Stimulated activated CD4-positive, alpha-beta T cell treated with anti-CD3 and anti-CD28 coated beads, Interleukin-1b, Interleukin-23, amount 100 ng/mL, for 48 hours (primary cell): ENCODE data around the gene AFF2.

Experiments
- DNase-seq: peaks from one replicate; pipeline ENCODE4 v3.0.0-alpha.2; 2020

AFF2 gene

DNA sequence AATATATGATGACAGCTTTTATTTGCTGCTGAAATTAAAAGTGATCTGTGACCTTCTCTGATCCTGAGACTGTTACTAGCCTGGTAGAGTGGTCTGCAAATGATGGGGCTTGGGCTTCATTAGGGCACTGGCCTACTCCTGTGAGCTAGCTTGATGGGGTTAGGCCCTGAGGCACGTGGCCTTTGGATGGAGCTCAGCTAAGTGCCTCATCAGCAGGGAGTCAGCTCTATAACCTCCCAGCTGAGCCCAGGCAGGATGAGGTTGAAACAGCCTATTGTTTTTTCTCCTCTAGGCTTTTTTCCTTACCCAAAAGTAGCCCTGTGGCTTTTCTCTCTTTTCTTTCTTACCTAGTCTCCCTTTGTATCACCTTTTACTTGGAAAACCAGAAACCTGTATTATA, 92.2 kb downstream of the AFF2 start:
- DNase-seq = no peak

DNA sequence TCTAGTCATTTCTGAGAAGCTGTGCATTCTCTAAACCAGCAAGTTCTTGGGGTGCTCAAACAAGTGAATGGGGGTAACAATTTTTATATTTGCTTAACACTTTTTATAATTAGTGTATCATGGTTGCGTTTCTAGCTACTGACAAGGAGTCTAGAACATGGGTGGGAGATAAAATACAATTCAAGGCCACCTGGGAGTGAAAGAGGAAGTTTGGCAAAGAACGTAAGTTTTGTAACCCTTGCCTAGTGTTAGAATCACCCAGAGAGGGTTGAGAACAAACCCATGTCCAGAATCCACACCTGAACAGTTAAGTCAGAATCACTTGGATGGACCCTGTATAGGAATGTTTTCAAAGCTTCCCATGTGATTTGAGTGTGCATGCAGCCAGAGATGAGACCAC, 92.7 kb downstream of the AFF2 start:
- no peak for DNase-seq

DNA sequence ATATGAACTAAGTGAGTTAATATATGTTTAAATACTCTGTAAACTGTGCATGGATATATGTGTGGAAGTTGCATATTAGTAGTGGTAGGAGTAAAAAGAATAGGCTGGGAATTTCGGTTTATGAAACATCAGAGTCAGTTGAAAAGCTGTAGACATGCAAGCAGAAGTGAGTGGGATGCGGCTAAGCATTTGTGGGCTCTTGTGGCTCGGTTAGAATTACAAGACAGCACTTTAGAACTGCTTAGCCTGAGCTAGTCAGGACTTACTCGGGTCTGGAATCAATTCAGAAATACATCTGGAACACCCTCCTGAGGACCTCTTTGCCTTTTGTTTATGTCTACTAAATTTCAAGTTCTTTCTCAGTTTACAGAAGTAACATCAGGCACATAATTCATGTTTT, 93.6 kb downstream of the AFF2 start:
- no peak for DNase-seq

DNA sequence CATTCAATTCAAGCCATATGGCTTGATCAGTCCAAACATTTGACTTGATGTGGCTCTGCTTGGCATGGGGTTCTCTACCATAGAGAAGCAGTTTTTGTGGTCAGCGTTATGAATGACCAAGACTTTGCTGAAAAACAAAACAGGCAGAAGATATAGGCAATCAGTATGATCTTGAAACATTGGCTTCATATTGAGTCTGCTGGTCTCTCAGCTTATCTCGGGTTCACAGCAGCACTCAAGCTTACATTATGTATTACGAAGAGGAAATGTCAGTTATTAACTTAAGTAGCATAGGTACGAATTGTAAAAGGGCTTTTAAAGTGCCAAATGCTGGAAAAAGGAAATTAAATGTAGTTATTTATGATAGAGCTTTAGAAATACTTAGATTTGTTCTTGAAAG, 99.0 kb downstream of the AFF2 start:
- DNase-seq = no peak

DNA sequence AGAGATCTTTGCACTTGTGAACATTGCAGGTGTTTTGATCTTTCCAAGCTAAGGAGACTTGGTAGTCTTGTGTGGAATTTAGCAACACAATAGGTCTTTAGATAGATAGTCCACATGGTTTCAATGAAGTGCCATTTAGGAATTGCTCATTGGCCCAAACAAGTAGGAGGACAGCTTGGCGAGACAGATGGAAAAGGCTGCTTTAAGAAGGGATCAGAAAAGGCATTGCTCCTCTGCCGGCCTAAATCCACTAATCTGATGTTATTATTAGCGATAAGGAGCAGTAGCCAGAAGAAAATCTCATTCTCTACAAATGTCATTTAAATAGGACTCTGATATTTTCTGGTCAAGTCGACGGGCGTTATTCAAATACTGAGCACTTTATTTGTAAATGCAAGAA, 99.7 kb downstream of the AFF2 start:
- DNase-seq = no peak

DNA sequence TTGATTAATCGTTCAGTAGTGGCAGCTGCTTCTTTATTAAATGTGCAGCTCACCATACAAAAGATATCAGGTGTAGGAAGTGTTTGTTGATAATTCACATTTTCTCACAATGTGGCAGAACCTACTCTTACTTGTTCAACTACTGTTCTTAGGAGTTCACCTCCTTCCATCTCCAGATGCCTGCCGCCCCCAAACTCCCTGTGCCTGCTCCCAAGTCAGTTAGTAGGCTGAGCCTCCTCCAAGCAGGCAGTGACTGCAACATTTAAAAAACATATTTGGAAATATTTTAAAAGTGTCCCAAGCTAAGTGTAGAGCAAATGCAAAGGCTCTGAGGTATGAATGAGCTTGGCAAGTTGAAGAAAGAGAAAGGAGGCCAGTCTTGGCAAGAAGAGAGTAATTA, 100.2 kb downstream of the AFF2 start:
- DNase-seq = no peak

DNA sequence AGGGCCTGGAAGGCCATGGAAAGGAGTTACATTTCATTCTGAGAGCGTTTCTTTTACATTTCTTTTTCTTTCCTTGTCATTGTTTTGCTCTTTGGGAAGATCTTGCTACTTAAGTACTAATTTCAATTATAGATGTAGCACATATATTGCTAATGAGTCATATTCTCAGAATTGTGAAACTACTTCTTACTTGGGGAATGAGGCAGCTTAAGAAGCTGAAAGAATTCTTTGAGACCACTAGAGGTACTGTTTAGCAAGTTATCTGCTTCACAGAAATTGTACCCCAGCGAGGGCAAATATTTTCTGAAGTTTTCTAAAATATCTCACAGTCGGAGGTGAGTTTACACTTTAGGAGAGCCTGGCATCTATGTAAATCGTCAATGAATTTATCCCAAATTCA, 100.6 kb downstream of the AFF2 start:
- no peak for DNase-seq

DNA sequence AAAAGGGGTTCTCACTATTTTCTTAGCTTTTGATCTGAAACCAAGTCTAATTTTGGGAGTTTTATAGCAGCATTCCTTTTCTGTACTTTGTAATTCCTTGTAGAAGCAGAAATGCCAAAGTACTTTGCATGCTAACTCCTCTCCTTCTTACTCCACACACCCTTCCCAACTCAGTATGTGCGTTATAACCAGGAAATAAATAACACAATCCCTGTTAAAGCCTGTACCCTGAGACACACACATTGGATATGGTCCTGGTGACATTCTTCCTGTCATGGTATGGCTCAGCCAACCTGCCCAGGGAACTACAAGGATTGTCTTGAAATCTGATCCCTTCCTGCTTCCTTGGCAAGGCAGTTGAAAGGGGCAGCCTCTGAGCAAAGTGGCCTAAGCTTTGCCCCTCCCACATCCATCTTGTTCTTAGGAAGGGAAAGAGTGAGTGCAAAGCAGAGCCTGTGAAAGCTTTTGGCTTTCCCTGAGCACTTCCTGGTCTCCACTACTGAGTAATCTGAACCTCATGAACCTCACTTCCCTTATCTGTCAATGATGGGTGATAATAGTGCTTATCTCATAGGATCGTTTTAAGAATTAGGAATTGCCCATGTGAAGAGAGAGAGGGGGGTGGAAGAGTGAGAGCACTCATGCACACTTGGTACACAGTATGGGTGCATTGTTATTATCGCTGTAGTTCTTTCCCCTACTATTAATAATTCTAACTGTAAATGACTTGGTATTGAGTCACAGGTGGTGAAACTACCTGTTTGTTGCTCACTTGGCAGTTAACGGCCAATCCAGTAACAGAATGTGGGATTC, 109.3 kb downstream of the AFF2 start:
- peak; percentile 1 for DNase-seq

DNA sequence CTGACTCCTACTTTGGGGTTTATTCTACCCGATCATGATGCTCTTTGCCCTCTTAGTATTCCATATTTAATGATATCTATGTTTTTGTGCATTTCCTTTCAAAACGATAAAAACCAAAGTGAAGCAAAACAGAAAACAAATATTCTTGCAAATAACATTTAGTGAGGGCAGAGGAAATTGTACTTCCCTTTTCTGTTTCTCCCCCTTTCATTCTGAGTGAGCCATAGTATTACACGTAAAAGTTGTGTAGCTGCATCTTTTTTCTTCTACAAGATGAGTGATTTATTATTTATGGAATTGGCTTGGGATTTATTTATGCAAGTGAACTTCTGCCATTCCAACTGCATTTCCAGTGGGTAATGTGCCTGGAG, 109.9 kb downstream of the AFF2 start:
- DNase-seq = no peak

DNA sequence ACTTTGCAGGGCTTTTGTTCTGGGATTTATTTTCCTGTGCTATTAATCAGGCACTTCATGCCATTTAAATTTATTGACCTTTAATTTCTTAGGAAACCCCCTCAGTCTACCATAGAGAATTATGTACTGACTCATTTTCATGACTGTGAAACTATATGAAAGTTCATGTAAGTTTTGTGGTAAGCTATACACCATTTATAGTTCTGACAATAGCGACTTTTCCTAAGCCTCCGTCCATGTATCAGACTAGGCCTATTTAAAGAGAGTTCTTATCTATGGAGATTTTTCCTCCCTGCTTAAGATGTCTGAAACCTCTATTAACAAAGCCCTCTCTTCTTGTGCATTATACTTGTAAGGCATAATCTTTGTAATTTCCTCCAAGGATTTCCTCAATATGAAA, 111.6 kb downstream of the AFF2 start:
- DNase-seq = no peak

DNA sequence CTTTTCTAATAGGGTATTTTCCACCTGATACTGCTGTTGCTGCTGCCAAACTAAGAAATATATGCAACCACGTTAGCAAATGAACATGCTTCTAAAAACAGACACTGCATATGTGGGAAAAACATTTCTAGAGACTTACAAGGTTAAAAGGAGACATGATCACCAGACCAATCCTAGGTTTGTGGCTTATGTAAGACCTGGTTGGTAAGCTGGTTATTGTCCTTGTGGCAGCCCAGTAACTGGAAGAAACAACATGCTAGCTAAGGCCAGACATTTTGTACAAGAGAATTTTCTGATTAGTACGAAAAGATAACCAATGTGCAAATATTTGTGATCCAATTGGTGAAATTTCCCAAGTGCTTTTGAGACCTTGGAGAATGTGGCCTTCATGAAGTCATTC, 112.0 kb downstream of the AFF2 start:
- no peak for DNase-seq

DNA sequence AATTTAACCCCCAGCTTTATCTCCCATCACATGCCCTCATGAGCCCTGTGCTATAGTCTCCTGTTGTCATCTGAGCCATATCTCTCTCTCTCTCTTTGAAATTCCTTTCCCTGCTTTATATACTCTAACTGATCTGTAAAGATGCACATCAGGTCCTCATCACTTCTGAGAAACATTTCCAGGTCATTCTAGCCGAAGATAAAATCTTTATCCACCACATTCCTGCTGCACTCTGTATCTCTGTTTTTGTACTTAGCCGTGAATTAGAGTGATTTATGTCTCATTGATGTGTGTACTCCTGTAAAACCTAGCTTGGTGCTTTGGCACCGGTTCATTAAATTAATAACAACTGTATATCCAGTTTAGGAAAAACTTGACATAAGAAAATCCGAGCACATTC, 113.2 kb downstream of the AFF2 start:
- DNase-seq = no peak

DNA sequence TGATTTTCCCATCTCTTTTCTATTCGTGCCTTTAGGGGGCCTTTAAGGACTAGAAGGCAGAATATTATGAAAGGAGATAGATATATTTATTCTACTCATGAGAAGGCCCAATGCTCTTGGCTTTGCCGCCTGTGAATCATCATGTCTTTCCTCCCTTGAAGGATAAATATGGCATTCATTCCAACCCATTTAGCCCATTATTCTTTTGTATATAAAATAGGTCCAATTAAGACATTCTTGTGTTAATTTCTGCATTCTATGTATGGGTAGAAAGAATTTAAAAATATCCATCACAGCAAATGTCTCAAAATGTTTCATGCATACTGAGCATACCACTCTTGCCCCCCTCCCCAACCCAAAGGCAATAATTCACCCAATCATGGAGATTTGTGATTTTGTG, 115.1 kb downstream of the AFF2 start:
- no peak for DNase-seq

DNA sequence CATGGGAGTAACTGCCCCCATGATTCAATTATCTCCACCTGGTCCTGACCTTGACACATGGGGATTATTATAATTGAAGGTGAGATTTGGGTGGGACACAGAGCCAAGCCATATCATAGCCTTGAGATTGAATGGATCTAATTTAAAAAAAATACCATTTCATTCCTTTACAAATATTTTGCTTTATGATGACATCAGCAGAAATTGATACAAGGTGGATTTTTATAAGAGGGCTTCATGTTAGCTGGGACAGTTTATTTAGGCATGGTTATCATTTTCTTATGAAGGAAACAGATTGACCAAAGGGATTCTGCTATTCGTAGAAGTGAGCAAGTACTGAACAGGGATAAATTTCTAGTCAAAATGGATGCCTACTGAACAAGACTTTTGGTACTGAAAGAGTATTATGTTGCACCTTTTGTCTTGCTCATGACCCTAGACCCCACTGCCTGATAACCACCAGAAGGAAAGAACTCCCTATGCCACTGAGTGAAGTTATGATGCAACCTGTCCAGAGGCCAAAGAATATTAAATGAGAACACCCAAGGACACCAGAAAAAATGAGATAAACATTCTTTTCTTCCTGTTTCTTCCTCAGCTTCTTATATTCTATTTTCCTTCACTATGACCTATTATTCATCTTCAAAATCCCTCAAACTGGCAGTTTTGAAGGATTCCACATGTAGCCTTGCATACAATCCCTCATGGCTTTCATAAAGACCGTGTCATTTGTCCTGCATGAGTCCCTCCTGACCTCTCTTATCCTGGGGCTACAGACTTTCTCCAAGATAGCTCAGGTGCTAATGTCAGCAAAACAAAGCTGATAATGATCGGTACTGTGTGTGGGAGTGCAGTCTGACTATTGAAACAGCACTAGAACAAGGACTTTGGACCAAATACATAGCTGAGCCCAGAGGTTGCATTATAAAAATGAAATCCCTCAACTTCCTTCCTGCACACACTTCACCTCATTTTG, 118.3 kb downstream of the AFF2 start:
- DNase-seq = no peak

DNA sequence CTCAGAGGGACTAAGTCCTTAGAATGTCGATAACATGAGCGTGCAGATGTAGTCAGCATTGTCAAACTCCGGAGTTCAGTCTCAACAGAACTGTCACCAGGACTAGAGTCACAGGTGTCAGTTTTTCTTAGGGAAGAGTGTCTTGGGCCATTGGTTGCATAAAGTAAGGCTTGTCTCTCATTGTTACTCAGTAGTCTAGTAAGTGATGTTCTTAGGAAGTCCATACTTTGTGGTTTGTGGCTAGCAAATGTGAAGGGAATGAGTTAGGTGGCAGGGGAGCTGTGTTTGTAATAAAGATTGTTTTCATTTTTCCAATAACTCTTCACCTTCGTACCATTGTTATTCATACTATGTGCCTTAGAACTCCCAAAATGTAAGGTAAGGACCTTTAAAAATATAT, 119.6 kb downstream of the AFF2 start:
- no peak for DNase-seq

DNA sequence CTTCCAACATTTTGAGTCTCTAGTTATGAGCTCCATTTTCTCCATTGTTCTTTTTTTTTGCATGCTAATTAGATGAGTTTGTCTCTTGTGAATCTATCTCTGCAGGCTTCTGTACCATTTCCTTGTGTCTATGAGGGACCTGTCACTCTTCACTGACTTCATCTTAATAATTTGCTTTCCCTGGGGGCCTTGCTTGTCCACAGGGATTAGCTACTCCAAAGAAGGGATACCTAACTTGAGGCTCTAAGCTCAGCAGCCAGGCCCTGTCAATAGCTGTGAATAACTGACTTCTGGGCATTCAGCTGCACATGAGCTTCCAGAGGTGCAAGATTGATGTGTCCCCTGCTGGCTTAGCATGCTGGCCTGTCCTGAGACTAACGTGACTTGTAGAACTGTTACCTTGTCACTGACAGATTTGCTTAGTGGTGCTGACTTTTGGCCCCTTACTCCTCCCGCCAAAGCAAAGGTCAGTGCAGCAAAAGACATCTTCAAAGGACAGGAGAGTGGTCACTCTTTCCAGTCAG, 124.6 kb downstream of the AFF2 start:
- DNase-seq = no peak

DNA sequence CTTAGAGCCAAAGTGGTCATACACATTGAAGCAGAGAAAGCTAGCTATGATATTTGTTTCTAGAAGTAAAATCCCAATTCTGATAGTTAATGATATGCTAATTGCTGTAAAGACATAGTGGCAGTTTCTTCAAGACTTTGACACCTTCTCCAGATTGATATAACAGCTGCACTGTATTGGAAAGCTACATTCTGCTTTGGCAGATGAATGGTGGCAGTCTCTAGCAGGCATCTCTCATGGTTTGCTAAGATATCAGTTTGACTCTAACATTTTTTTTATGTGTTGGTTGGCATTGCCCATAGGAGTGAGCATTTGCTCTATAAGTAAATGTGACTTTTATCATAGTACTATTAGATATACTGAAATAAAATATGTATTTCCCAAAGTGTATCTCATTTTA, 128.2 kb downstream of the AFF2 start:
- no peak for DNase-seq

DNA sequence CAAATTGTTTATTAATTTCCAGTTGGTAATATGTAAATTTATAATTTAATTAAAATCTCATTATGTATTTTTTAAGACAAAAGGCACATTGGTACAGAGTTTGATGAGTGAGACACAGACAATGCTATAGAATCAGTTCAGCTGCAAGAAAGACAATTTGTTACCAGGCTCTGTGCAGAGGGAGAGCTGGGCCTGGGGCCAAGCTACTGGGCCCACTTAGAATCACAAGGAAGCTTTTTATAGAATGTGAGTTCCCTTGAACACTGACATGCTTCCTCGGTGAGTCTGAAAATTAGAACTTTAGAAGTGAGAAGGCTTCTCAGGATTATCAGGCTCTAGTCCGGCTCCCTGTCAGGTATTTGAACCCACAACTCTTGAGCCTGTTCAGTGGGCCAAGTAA, 129.0 kb downstream of the AFF2 start:
- DNase-seq = no peak

DNA sequence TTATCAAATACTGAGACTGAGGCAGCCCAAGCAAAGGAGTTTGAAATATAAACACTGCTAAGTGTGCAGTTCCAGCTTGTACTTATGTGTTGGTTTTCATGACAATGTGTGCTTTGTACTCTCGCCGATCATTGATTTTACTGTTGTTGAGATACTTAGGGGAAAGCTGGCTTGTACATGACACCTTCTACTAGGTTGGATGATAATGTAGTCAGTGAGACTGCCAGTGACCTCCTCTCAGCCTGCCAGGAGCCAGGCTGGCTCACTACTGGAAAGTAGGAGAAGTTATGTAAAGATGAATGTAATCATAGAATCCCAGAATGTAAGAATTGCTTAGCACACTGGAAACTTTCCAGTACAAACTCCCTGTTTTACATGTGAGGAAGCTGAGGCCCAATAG, 132.0 kb downstream of the AFF2 start:
- no peak for DNase-seq

DNA sequence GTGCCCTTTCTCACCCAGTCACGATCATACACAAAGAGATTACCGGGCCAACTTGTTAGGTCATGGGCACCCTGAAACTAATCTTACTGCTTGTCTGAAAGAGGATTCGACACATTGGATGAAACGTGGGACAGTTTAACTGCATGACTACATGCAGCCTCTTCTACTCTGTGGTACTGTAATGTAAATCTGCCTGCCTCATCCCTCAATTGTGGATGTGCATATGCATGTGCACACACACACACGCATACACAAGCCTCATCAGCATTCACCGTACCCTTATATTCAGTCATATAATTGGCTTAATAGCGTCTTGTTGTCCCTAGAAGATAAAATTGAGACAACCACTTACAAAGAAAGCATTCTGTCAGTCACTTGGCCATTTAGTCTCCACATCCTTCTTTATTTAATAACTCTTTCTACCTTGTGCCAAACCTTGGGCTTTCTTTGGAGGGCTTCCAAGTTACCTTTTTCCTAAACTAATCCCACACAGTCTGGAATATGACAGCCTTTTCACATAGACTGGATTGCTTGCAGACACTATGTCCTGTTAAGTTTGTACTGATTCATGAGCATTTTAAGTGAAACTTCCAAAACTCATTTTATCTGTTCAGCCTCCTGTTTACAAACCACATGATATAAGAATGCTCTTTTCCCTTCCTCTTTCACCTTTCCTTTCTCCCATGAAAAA, 132.9 kb downstream of the AFF2 start:
- no peak for DNase-seq

DNA sequence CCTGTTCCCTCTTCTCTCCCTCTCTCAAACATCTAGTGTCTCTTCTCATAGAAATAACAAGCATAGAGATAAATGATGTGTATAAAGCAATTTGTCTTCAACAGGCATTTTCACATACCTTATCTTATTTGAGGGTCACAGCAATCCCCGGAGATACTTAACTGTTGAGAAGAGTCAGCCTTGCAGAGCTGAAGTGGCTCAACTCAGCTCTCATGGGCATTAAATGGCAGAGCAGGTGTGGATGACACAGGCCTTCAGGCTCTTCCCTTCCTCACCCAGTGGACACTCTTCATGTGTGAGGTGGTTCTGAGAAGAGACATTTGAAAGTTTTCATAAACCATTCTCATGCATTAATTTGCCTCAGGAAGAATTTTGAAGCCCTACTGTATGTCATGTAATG, 134.2 kb downstream of the AFF2 start:
- no peak for DNase-seq

DNA sequence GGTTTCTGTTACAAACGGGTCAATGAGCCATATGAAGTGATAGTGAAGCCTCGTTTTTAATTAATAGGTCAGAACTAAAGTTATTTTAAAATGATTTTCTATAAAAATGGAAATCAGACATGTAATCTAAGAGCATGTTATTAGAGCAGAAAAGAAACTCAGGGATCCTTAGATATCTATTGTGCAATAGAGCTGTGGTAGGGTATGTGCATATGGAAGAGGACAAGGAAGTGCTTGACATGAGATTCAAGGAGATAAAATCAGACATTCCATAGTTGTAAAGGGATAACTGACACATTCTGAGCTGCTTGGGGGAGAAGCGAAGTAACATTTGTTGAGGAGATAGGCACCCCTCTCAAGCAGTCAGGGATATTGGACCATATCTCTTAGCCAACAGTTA, 143.0 kb downstream of the AFF2 start:
- DNase-seq = no peak

DNA sequence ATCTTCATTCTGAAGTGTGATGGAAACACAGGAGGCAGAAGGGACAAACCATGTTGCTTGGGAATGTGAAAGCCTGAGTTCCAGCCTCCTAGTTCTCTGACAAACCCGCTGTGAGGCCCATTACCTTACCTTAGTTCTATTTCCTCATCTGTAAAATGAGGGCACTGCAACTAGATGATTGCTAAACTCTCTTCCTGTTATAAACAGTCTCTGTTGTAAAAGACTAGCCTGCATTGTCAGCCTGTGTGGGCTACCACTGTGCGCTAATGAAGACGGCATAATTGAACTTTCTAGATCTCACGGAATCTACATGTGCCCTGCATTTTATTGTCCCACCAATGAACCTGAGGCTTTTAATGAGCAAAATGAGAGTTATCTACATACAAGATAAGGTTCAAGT, 147.2 kb downstream of the AFF2 start:
- no peak for DNase-seq
